Iris pigment epithelial cell (primary cell): Measurements from ENCODE around the gene LDLRAD4.

Experiments
- DNase-seq: peaks from one replicate; pipeline ENCODE4 v3.0.0-alpha.2; 2011; ENCODE audit warnings: low read depth

The LDLRAD4 gene

DNA sequence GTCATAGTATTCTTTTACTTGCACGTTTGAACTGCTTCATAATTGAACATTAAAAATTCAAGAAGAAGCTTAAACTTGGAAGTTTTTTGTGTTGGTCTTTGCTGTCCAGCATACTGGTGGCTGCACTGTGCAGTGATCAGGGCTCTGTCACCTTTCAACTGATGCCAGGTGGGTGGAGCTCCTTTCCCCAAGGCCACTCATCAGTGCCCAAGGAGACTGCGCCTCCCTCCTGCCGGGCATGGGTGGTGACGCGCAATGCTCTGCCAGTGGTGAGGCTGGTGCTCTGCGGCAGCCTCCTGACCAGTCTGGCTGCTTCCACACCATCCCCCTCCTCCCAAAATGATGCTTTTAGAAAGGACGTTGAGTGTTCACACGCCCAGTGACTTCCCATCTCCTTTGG lies 16.0 kb upstream of the LDLRAD4 start:
- no peak for DNase-seq

DNA sequence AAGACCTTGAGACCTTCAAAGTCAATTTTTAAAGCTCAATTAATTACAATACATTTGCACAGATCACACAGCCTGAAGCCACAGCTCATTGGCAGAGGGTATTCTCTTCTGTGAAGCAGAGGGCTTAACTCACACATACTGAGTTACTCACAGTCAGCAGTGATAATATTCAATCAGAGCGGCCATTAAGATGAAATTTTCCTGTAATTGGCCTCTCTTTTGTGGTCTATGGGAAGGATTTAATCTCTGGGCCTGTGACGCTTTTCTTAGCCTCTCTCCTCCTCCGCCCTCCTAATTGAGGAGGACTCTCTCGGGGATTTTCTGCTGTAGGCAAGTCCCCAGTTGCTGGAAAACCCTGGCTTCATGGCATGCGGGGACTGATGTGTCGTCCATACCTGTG lies 12.3 kb upstream of the LDLRAD4 start:
- no peak for DNase-seq

DNA sequence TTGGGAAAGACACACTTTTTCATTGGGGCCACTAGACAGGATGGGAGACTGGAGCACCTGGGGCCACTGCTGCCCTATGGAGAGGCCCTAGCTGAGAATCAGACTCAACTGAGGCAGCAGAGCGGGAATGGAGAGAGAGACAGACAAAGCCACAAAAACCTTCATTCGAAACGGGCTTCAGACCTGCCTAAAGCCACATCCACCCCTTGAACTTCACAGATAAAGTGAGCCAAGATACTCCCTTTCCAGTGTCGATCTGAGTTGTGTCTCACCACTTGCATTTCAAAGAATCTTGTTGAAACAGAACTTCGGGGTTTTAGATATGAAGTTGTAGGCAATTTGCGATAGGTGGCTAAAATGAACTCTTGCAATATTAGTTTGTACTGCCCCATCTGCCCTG lies 11.3 kb upstream of the LDLRAD4 start:
- no peak for DNase-seq

DNA sequence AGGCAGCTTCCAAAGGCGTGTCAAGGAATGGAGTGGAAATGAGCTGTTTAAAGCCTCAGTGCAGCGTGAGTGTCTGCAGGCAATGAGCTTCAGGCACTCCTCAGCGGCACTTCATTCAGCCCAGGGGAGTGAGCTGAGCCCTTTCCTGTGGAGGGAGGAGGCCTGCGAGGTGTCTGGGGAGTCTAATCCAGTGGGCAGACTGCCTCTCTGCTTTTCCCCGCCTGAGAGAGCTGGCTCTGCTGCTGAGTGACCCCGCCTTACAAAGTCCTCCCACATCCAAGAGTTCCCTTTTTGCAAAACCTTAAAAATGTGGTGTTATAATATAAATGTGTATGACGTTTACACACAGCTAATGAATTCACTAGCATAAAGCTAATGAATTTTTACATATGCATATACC lies 7.0 kb upstream of the LDLRAD4 start:
- no peak for DNase-seq

DNA sequence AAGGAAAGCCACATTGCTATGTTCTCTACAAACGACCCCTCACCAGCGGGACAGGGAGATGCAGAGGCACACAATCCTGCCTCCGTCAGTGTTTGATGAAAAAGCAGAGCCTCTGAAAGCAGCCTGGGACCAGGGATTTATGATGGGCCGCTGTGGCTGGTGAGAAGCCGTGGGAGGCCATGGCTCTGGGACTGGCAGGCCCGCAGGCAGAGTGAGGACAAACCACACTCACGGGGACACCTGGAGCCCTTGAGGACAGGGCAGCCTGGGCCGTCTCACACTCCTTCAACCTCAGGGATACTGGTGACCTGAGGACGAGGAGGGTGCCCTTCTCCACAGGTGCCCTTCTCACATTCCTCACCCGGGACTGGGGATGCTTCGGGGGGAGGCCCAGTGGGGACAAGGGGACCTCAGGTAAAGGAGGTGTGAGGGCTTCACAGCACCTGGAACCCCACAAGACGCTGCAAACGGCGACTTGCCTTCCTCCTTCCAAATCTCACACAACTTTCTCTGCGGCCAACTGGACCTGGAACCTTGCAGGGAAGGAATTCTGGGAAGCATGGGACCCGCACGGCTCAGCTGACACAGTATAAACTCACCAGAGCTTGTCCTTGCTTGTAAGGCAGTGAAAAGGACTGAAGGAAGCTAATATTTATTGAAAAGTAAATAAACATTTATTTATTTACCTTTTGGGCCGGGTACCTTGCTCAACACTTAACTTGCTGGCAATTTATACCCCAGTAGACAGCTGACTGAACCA lies 5.3 kb upstream of the LDLRAD4 start:
- DNase-seq, result no peak

DNA sequence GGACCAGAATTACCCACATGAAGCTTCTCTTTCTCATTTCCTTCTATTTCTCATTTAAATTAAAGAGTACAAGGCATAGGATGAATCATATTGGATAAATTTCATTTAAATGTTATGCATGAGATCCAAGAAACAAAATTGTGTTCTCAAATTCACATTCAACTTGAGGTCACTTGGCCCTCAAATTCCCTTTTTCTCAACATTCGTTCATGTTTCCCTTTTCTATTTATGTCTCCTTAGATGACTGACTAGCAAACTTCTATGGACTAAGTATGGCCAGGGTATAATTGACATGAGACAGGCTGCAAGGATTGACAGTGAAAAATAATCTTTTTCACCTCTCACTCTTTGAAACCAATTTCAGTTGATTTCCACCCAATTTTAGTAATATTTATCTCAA lies 4.0 kb upstream of the LDLRAD4 start:
- DNase-seq, result no peak

DNA sequence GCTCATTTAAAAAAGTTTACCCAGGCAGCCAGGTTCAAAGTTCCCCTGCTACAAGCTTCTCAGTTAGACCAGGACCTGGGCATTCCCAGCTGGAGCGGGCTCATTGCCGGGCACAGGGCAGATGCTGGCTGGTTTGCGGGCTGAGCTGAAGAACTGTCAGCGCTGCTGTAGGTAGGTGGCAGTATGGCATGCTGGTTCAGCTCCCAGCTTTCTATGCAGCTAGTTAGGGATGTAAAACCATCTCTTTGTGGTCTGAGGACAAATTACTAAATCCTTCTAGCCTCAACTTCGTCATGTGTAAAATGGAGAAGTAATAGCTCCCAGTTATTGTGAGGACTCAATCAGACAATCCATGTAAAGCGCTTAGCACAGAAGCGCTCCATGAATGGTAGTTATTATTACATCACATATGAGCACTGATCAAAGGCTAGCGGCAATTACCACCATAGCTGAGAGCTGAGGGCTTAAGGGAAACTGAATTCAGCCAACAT lies 2.4 kb upstream of the LDLRAD4 start:
- peak; percentile 73 for DNase-seq

DNA sequence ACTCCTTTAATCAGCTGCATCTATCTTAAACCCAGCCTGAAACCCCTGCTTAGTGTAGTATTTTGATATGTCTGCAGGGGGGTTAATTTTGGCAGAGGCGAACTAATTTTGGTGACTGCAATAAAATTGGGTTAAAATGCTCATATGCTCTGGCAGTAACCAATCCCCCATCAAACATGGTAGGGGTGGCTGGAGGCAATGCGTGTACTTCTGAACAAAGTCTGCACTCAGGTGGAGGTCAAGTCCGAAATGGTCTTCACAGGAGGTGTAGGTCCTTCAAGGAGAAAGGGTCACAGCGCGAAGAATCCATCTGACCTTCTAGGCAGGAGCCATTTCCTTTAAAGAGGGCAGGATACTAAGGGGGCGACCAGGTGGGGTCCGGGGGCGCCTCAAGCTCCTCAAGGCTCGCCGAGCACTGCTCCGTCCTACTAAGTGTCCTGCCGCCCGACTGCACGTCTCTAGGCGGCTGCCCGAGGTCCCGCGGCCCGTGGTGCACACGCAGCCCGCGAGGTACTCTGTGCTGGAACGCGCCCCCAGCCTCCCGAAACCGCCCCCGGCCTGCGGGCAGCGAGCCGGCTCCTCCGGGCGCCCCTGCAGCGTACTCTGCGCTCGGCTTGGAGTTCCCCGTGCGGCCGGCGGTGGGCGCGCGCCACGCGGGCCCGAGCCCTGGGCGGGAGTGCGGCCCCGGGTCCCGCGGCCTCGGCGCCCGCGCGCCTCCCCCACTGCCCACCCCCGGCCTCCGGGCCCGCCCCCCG lies 1.7 kb upstream of the LDLRAD4 start:
- no peak for DNase-seq

DNA sequence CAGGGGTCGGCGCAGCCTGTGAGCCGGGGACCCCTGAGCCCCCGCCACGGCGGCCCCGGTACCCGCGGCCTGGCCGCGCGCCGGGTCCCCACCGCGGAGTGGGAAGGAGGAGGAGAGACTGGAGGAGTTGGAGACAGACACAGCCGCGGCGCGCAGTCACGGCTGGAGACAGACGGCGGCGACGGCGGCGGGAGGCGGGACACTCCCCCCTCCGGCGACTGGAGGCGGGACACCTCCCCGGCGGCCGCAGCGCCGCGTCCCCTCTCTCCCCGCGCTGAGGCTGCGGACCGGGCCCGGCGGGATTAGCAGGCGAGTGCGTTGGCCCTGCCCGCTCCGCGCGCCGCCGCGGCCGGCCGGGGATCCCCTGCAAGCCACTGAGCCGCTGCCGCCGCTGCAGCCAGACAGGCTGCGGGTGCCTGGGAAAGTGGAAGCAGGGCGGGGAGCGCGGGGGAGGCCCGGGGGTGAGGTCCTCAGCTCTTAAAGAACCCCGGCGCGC lies 1.0 kb upstream of the LDLRAD4 start:
- peak; percentile 43 for DNase-seq

DNA sequence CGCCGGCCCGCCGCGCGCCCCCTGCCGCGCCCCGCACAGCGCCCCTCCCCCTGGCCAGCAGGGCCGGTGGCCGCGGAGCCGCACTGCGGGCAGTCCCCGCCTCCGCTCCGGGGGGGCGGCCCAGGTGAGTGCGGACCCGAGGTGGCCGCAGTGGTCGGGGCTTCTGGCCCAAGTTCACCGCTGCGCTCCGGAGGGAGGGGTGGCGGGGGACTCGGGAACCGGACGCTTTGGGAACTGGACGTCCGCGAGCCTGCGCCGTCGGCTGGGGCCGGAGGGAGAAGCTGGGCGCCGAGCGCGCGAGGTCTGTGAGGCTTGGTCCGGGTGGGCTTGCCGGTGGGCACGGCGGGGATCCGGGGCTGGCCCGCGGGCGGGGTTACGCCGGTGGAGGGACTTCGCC lies 591 bp upstream of the LDLRAD4 start:
- DNase-seq, result no peak

DNA sequence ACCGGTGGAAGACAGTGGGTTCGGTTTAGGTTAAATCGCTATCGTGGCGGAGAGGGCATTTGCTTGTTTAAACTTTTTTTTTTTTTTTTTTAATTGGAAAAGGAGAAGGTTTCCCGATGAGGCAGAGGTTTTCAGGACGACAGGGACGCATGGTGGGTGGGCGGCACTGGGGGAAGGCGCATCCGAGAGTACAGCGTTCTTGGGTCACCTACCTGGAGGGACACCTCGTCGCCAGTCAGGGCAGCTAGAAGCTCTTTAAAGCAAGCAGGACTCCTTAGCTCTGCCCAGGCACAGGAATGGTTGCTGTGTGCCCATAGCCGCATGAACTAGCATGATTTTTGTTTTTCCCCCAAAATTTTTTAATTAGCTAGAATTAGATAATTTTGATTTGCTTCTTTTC lies 437 bp downstream of the LDLRAD4 start:
- no peak for DNase-seq

DNA sequence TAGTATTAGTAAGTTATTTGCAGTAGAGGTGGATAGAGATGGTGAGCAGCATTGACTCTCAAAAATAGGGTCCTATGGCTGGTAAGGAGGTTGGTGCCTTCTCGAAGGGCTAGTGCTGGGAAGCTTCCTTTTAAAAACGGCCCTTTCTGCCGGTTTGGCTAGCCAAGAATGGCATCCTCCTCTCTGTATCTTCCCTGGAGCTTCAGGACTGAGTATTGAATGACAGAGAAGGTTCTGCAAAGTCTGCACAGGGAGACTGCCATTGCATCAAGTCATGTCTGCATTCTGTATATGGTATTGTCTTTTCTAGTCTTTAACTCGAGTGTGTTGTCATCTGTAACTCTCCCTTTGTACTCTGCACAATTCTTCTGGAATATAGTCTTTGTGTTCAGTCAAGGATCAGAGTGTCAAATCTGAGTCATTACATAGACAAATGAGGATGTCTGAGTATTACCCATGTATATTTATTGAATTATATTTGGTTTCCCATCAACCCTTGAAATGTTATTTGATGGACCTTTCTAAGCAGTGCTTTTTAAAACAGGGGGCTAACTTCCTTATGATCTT lies 1.1 kb downstream of the LDLRAD4 start:
- DNase-seq, result no peak

DNA sequence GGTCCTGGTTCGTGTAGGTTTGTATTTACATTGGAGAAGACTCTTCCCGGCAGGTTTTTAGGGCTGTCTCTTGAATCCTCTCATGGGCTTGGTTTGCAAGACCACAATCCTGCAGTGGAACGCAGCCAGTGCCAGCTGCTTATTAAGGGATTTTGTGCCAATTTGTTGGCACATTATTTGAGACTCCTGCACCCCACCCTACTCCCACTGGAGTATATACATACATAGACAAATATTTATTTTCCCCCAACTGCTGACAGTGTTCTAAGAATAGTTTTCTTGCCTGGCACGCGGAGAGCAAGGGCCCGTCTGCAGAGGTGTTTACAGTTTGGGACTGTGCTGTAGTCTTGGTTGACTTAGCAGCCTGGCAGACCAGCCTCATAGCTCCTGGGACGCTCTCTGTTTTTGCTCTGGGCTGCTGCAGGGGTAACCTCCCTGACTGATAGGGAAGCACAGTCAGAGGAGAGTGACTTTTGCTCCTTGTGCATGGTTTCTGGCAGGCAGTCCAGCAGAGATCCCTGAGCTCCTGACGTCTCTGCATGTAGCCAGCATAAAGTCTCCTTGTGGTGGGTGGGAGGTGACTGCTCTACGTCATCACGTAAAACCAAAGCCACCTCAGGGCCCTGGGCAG lies 1.9 kb downstream of the LDLRAD4 start:
- no peak for DNase-seq

DNA sequence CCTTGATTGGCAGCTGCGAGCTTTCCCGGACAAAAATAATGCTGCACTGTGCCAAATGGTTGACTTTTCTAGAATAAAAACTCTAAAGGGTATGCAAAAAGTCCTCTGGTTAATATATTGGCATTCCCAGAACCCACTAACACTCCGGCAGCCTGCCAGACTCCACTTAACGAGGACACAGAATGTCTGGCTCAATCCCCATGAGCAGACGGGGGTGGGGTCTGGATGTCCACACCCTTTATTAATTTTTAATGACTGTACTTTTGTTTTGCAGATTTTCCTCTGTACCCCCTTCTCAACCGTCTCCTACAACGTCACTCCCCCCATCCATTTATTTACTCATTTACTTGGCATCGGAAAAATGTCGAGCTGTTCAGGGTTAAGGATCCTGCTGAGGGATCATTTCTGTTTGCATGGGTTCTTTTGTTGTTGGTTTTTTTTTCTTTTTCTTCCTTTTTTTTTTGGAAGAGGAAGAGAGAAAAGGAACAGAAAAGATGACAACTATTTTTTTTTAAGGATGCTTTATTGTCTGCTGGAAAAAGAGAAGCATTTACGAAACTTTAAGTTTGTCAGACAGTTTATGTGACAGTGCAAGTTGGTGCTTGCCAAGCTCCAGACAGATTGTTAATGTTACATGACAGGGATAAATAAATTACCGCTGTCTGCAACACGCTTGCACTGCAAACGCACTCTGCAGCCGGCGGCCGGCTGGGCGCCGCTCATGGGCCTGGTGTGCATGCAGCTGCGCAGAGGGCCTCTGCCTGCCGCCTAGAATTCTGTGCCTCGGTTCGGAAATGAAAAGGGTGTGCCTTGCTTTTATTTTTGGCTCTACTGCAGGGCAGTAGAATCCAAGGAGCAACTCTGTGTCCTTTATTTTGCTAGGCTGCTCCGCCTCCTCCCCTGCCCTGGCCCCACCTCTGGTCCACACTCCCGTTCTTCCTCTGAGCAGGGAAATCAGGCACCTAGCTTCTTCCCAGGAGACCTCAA lies 3.6 kb downstream of the LDLRAD4 start:
- peak; percentile 17 for DNase-seq

DNA sequence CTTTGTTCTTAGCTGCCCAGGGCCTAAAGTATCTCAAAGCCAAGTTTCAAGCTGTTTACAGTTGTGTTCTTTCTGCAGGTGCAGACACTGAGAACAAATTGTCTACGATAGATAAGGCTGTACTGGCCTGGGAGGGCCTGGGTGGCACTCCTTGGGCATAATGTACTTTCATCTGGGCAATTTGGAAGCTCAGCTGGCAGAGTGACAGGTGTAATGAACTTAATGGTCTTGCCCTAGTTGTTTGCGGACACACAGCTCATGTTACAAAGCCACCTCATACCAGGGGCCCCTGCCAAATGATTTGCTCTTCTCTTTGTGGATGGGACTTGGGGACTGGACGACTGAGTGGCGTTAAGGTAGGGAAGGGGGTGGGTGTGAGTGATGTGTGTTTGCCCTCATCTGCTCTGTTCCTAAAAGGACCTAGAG lies 4.3 kb downstream of the LDLRAD4 start:
- no peak for DNase-seq

DNA sequence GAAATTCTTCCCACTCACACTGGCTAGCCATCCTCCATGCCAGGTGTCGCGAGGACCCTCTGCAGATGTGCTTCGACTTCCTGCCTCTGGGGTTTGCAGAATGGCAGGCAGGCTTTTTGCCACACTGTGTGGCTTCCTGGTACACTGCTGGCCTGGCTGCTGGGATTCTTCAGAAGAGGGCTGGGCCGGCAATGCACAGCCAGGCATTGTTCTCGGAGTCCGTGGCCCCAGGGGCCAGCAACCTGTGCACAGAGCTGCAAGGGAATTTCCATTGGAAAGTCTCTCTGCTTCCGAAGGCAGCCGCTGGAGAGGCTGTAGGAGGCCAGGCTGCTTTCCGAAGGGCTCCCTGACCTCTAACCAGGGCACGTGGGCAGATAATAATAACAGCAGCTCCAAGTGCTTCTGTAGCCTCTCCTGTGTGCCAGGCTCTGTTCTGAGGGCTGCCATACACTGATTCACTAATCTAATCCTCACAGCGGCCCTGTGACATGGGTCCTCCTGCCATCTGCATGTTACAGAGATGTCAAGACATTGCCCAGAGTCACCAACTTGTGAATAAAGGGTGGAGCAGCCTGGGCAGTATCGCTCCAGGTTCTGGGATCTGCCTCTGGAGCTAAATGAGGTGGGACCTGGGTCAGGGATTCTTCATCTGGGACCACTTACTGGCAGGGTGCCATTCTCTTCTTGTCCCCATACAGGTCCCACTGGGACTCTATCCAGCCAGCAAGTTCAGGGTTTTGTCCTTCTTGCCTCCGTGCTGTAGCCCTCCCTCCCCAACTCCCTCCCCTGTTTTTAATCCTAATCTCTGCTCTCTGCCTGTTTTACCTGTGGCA lies 5.0 kb downstream of the LDLRAD4 start:
- no peak for DNase-seq

DNA sequence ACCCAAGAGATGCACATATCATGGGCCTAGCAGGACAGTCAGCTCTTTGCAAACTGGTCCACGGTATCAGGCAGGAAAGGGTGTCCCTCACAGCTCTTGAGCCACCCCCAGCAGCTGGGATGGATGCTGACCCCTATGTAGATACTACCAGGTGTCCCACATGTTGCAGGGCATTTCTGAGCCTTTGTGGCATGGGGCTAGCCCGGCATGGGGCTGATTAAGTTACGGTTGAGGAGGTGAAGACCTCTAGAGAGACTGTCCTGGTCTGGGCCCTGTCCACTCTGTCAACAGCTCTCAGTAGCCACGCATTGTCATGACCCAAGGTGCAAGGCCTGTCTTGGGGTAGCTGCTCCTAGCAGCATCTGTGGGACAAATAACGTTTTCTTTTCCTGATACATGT lies 6.7 kb downstream of the LDLRAD4 start:
- no peak for DNase-seq

DNA sequence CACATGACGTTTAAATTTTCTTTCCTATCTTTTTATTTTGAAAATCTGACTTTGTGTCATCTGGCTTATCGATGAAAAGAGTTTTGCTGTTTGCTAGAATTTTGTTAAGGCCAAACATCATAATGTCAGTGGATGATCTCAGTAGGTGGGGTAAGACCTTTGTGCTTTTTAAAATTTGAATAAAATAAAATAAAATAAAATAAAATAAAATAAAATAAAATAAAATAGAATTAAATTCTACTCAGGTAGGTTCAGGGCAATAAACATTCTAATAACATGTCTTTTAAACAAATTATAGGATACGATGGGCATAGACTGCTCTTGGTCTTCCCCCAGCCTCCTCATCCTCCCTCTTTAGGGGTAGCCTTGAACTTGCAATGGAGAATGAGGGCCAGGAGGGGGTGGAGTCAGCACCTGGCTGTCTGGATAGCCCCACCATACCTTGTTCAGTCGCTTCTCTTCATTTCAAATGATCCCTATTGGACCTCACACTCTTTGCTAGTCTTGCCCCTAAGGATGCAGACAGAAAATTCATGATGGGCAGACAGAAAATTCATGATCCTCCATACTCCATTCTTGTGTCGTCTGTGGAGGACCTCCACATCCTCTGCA lies 8.1 kb downstream of the LDLRAD4 start:
- no peak for DNase-seq

DNA sequence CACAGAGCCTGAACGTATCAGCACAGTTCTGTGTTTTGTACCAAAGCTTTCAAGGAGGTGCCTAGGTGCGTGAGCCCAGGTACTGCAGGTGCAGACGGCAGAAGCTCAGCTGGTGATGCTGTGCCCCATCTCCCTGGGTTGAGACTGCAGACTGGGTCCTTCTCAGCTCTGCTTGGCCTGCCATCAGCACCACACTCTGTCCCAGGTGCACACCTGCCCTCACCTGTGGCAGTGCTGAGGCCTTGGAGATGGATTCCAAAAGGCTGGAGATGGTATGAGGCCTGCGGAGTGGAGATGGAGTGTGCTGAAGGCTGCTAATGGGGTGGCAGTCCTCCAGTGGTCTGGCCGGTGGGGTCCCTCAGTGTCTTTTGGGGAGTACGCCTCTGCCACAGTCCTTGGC lies 9.3 kb downstream of the LDLRAD4 start:
- no peak for DNase-seq
